GM23338 (cell line): ENCODE data around the gene CCT5. TPM values are rescaled to one million over a fixed set of nuclear protein-coding genes. Genes with fewer than 3 reads are reported as not detected.

Source experiments
- ATAC-seq: fragments of 200-7000 bp; cut with Tn5 transposase; 3 replicates; pipeline ENCODE4 v1.9.1; 2020
- DNase-seq: peaks from one replicate; pipeline ENCODE4 v3.0.0-alpha.2; 2015; ENCODE audit warnings: low spot score
- H2AFZ ChIP-seq: fragments of 200-600 bp; sonication (generic); 2 replicates; pipeline ENCODE4 v1.8.0; 2016; ENCODE audit warnings: antibody characterized with exemption, mild to moderate bottlenecking, moderate library complexity
- H3F3A ChIP-seq: fragments of 200-600 bp; sonication (generic); replicated peaks from 2 replicates; pipeline ENCODE4 v1.8.0; 2017; ENCODE audit warnings: antibody characterized with exemption, mixed run types, low read depth
- H3K27ac ChIP-seq: fragments of 200-600 bp; sonication (generic); 2 replicates; pipeline ENCODE4 v1.6.1; 2016; ENCODE audit warnings: low read depth
- H3K27me3 ChIP-seq: fragments of 200-600 bp; sonication (generic); 2 replicates; pipeline ENCODE4 v1.8.0; 2016; ENCODE audit warnings: mild to moderate bottlenecking, mixed run types, moderate library complexity; ENCODE audit not compliant: insufficient read depth
- H3K36me3 ChIP-seq: fragments of 200-600 bp; sonication (generic); 2 replicates; pipeline ENCODE4 v1.8.0; 2016; ENCODE audit warnings: mild to moderate bottlenecking; ENCODE audit not compliant: insufficient read depth
- H3K4me1 ChIP-seq: fragments of 200-600 bp; sonication (generic); 2 replicates; pipeline ENCODE4 v1.8.0; 2016; ENCODE audit warnings: mild to moderate bottlenecking, moderate library complexity; ENCODE audit not compliant: insufficient read depth
- H3K4me2 ChIP-seq: fragments of 200-600 bp; sonication (generic); 2 replicates; pipeline ENCODE4 v1.7.1; 2017; ENCODE audit warnings: mixed run types
- H3K4me3 ChIP-seq: fragments of 200-600 bp; sonication (generic); 2 replicates; pipeline ENCODE4 v1.6.1; 2016; ENCODE audit warnings: mixed run types
- H3K79me2 ChIP-seq: fragments of 200-600 bp; sonication (generic); replicated peaks from 2 replicates; pipeline ENCODE4 v1.8.0; 2017; ENCODE audit warnings: mild to moderate bottlenecking; ENCODE audit not compliant: insufficient read depth
- H3K9me2 ChIP-seq: fragments of 200-600 bp; sonication (generic); 2 replicates; pipeline ENCODE4 v1.8.0; 2017; ENCODE audit not compliant: insufficient read depth
- H4K20me1 ChIP-seq: fragments of 200-600 bp; sonication (generic); replicated peaks from 2 replicates; pipeline ENCODE4 v1.8.0; 2017; ENCODE audit warnings: mild to moderate bottlenecking; ENCODE audit not compliant: insufficient read depth
- H3K27ac Mint-ChIP-seq: 2 replicates; pipeline ENCODE4 v1.8.0; 2020; ENCODE audit warnings: inconsistent platforms, mild to moderate bottlenecking, moderate library complexity, mixed read lengths
- H3K27me3 Mint-ChIP-seq: 3 replicates; pipeline ENCODE4 v1.8.0; 2022; ENCODE audit warnings: low read depth, mild to moderate bottlenecking, moderate library complexity, mixed read lengths, inconsistent platforms; ENCODE audit not compliant: insufficient read depth, poor library complexity
- H3K36me3 Mint-ChIP-seq: 3 replicates; pipeline ENCODE4 v1.8.0; 2021; ENCODE audit warnings: low read depth, mild to moderate bottlenecking, inconsistent platforms, moderate library complexity, mixed read lengths
- H3K4me1 Mint-ChIP-seq: 3 replicates; pipeline ENCODE4 v1.8.0; 2020; ENCODE audit warnings: mild to moderate bottlenecking, inconsistent platforms, mixed read lengths
- H3K4me3 Mint-ChIP-seq: 3 replicates; pipeline ENCODE4 v1.8.0; 2021; ENCODE audit warnings: moderate library complexity, mild to moderate bottlenecking, inconsistent platforms, mixed read lengths
- H3K9me3 Mint-ChIP-seq: 3 replicates; pipeline ENCODE4 v1.8.0; 2020; ENCODE audit warnings: moderate library complexity, mild to moderate bottlenecking, inconsistent platforms, mixed read lengths
- CREB1 ChIP-seq: fragments of 250-450 bp; sonication (Bioruptor Pico); IDR thresholded peaks from 2 replicates; pipeline ENCODE4 v1.5.0; 2020; ENCODE audit warnings: low read depth, mild to moderate bottlenecking, moderate library complexity
- CTCF ChIP-seq, 2 experiments: fragments of 200-600 bp in 1 of 2; sonication (generic) in 1 of 2; conservative IDR thresholded peaks; 2 replicates each; pipeline versions ENCODE4 v1.5.1 to v1.6.1; 2016 to 2017; ENCODE audit warnings: antibody characterized with exemption in 2 of 2, low read depth in 2 of 2, mild to moderate bottlenecking in 2 of 2, moderate library complexity in 1 of 2
- NANOG ChIP-seq: IDR thresholded peaks from 2 replicates; pipeline ENCODE4 v1.6.1; 2016; ENCODE audit warnings: antibody characterized with exemption, borderline replicate concordance
- REST ChIP-seq: IDR thresholded peaks from one replicate; pipeline ENCODE4 v1.6.1; 2018; ENCODE audit warnings: antibody characterized with exemption; ENCODE audit not compliant: unreplicated experiment
- STAT1 ChIP-seq: IDR thresholded peaks from one replicate; pipeline ENCODE4 v1.6.1; 2016; ENCODE audit warnings: antibody characterized with exemption; ENCODE audit not compliant: unreplicated experiment
- ZNF331 ChIP-seq: fragments of 250-450 bp; sonication (Bioruptor Pico); IDR thresholded peaks from 2 replicates; pipeline ENCODE4 v1.5.0; 2020; ENCODE audit warnings: low read depth, mild to moderate bottlenecking, moderate library complexity
- polyA plus RNA-seq: library from polyadenylated mRNA; unstranded; fragments of >200 nt; fragmentation: Nextera tagmentation; extraction: Ambion mirVana; gene quantifications from 2 replicates; pipeline ENCODE4 v1.2.1, GENCODE V29; 2016
- total RNA-seq: library from RNA; depleted of rRNA; stranded (reverse); fragments of >200 nt; shearing (Covaris generic); gene quantifications from 2 replicates; pipeline ENCODE4 v1.2.3, GENCODE V29; 2014

The CCT5 gene
- total and polyA plus RNA-seq, 2 experiments from 2014 or later = 576 to 661 TPM

GRCh38 chr5:10202089-10202910 is 47.8 kb upstream of the CCT5 start (continued):
- TF ChIP-seq REST = no peak

GRCh38 chr5:10209004-10209403 is 41.1 kb upstream of the CCT5 start:
- no peak overlapping the region for H3K27ac ChIP-seq
- no peaks in the 10 kb centered on the region for H3K9me2 ChIP-seq
- H3K4me2 ChIP-seq = no peak overlapping the region
- H3K4me3 ChIP-seq = no peak overlapping the region
- no peaks in the 10 kb centered on the region for H3K9me3 Mint-ChIP-seq
- no peak overlapping the region for H3K4me3 Mint-ChIP-seq
- no peaks in the 10 kb centered on the region for H3K4me1 ChIP-seq
- H3K27ac Mint-ChIP-seq = no peak overlapping the region
- H3K79me2 ChIP-seq = no peaks in the 10 kb centered on the region
- no peak overlapping the region for H2AFZ ChIP-seq
- H4K20me1 ChIP-seq = no peaks in the 10 kb centered on the region
- no peak for ATAC-seq
- TF ChIP-seq STAT1 (no peak), CREB1 (CRISPR knock-in tag) (no peak), ZNF331 (no peak)
- no peaks in the 10 kb centered on the region for H3K27me3 Mint-ChIP-seq
- no peaks in the 10 kb centered on the region for H3K36me3 ChIP-seq
- no peak for DNase-seq
- H3K27me3 ChIP-seq = no peaks in the 10 kb centered on the region
- no peaks in the 10 kb centered on the region for H3F3A ChIP-seq
- H3K36me3 Mint-ChIP-seq = no peaks in the 10 kb centered on the region; the same call in 2 of the 3 replicates
- peaks cover 10% of the 10 kb centered on the region for H3K4me1 Mint-ChIP-seq

- Histone ChIP-seq H2AFZ (no peak overlapping the region), H3K27me3 (no peaks in the 10 kb centered on the region)
- TF ChIP-seq CTCF (conservative IDR thresholded peaks at IDR 0.05; ENCODE audit: low read depth in 2 of 2) = no peak
- no peak for TF ChIP-seq REST
- no peak for TF ChIP-seq STAT1
- no peak for TF ChIP-seq NANOG
- no peak for TF ChIP-seq CREB1 (CRISPR knock-in tag)
- no peak for TF ChIP-seq ZNF331
Measured at GRCh38 chr5:10213316-10213715, 36.8 kb upstream of the CCT5 start.

More at GRCh38 chr5:10213316-10213715, 36.8 kb upstream of the CCT5 start:
- Histone ChIP-seq H3K9me2 (no peaks in the 10 kb centered on the region), H3K4me3 (no peak overlapping the region), H3K27ac (no peak overlapping the region), H4K20me1 (no peaks in the 10 kb centered on the region), H3K4me1 (no peaks in the 10 kb centered on the region), H3K36me3 (no peaks in the 10 kb centered on the region), H3F3A (0 out of 2 replicates have a peak, but pooled peaks cover 2% of the 10 kb centered on the region), H3K79me2 (no peaks in the 10 kb centered on the region), H3K4me2 (no peak overlapping the region)
- H3K9me3 Mint-ChIP-seq = no peaks in the 10 kb centered on the region
- no peak overlapping the region for H3K27ac Mint-ChIP-seq
- DNase-seq = no peak
- no peaks in the 10 kb centered on the region for H3K36me3 Mint-ChIP-seq
- peaks cover 10% of the 10 kb centered on the region for H3K4me1 Mint-ChIP-seq
- no peak for ATAC-seq
- no peak overlapping the region for H3K4me3 Mint-ChIP-seq
- H3K27me3 Mint-ChIP-seq = no peaks in the 10 kb centered on the region
